CD4-positive, alpha-beta T cell treated with Interleukin-2 at 100 ng/mL for 4 hours (primary cell): ENCODE measurements around the gene UQCC2.
A peak's percentile ranks its signal among the peaks of the same experiment; 100 is the strongest.

Experiments
- DNase-seq: peaks from one replicate; pipeline ENCODE4 v3.0.0-alpha.2; 2020; ENCODE audit warnings: low spot score

UQCC2 gene

GRCh38 chr6:33690766-33691165, 20.7 kb downstream of the UQCC2 start:
- no peak for DNase-seq

GRCh38 chr6:33689879-33690278, 21.6 kb downstream of the UQCC2 start:
- DNase-seq, result no peak

- DNase-seq, result no peak
Observed at GRCh38 chr6:33689148-33689494, 22.4 kb downstream of the UQCC2 start.

GRCh38 chr6:33688451-33689147, 22.9 kb downstream of the UQCC2 start:
- DNase-seq, result no peak

GRCh38 chr6:33688006-33688405, 23.5 kb downstream of the UQCC2 start:
- no peak for DNase-seq

GRCh38 chr6:33686981-33687975, 24.2 kb downstream of the UQCC2 start:
- no peak for DNase-seq

GRCh38 chr6:33686225-33686924, 25.1 kb downstream of the UQCC2 start:
- no peak for DNase-seq

GRCh38 chr6:33685411-33686224, 25.9 kb downstream of the UQCC2 start:
- no peak for DNase-seq

GRCh38 chr6:33684983-33685382, 26.5 kb downstream of the UQCC2 start:
- DNase-seq, result no peak

GRCh38 chr6:33684428-33684896, 27.0 kb downstream of the UQCC2 start:
- no peak for DNase-seq

- no peak for DNase-seq
Observed at GRCh38 chr6:33683576-33684427, 27.7 kb downstream of the UQCC2 start.

GRCh38 chr6:33683051-33683571, 28.4 kb downstream of the UQCC2 start:
- DNase-seq, result peak; percentile 31

GRCh38 chr6:33682341-33682740, 29.2 kb downstream of the UQCC2 start:
- no peak for DNase-seq

- no peak for DNase-seq
Observed at GRCh38 chr6:33679761-33680160, 31.7 kb downstream of the UQCC2 start.

- DNase-seq, result no peak
Observed at GRCh38 chr6:33678932-33679490, 32.5 kb downstream of the UQCC2 start.

GRCh38 chr6:33678233-33678931, 33.1 kb downstream of the UQCC2 start:
- no peak for DNase-seq

GRCh38 chr6:33677689-33678088, 33.8 kb downstream of the UQCC2 start:
- DNase-seq, result no peak

- DNase-seq, result no peak
Observed at GRCh38 chr6:33677143-33677660, 34.3 kb downstream of the UQCC2 start.
